Measurements from ENCODE around the gene RNF152. TPM values are rescaled to one million over a fixed set of nuclear protein-coding genes. Genes with fewer than 3 reads are reported as not detected.
"Not testable (repeated sequence)": the region's sequence is repeated elsewhere in the genome, so short reads cannot be mapped to it uniquely, and the experiment has no call there.

The RNF152 gene
- total RNA-seq, 1 experiment from 2014 or later = 2.3 TPM

GRCh38 chr18:61791031-61791430 is 101.8 kb downstream of the RNF152 start:
- Histone ChIP-seq H2BK12ac (ENCODE audit: insufficient read length, low read depth, low read length) (no peak overlapping the region), H3K23ac (ENCODE audit: insufficient read length, low read depth, low read length) (no peak overlapping the region), H3K18ac (ENCODE audit: insufficient read length, low read depth, low read length) (no peak overlapping the region), H3T11ph (ENCODE audit: low read length) (no peak overlapping the region), H3K9ac (ENCODE audit: extremely low read depth, insufficient read length, low read length) (no peak overlapping the region), H3K4me2 (ENCODE audit: insufficient read depth, insufficient read length, low read length) (no peak overlapping the region), H3K9me3 (ENCODE audit: control insufficient read depth, low read depth, low read length) (no peaks in the 10 kb centered on the region), H3K79me2 (ENCODE audit: insufficient read depth, low read length) (no peaks in the 10 kb centered on the region), H2BK5ac (ENCODE audit: insufficient read length, low read length) (no peak overlapping the region), H3K27me3 (ENCODE audit: insufficient read depth, low read length) (no peaks in the 10 kb centered on the region), H2AFZ (ENCODE audit: low read length) (no peak overlapping the region), H2BK120ac (ENCODE audit: low read depth, low read length, poor library complexity, severe bottlenecking) (no peak overlapping the region), H2BK20ac (ENCODE audit: low read depth, low read length, poor library complexity, severe bottlenecking) (no peak overlapping the region), H2BK15ac (ENCODE audit: low read depth, low read length) (no peak overlapping the region), H3K79me1 (ENCODE audit: insufficient read depth, low read depth, low read length, poor library complexity, severe bottlenecking) (no peaks in the 10 kb centered on the region), H4K20me1 (ENCODE audit: control insufficient read depth, insufficient read depth, insufficient read length) (no peaks in the 10 kb centered on the region), H2AK5ac (ENCODE audit: insufficient read length, low read length) (no peak overlapping the region), H3K14ac (ENCODE audit: insufficient read depth, low read length) (no peak overlapping the region), H4K5ac (ENCODE audit: insufficient read length, low read depth, low read length) (no peak overlapping the region), H3K4ac (ENCODE audit: low read depth, low read length) (no peak overlapping the region), H3K27ac (ENCODE audit: insufficient read length, low read depth, low read length) (no peak overlapping the region), H3K4me1 (ENCODE audit: insufficient read depth, low read length) (no peaks in the 10 kb centered on the region), H3K23me2 (ENCODE audit: insufficient read length, low read depth, low read length, poor library complexity, severe bottlenecking) (no peaks in the 10 kb centered on the region), H4K91ac (ENCODE audit: insufficient read length, low read depth, low read length) (no peak overlapping the region), H4K8ac (replicated peaks; ENCODE audit: insufficient read length, low read depth, low read length) (no peak overlapping the region), H3K56ac (ENCODE audit: insufficient read length, low read depth, low read length) (no peak overlapping the region)
- WGBS (ENCODE audit: extremely low coverage, insufficient read length, low lambda C conversion rate) = no CpG with 5 or more reads among the region's 3 CpGs
- Mint-ChIP-seq H3K36me3 (ENCODE audit: insufficient read depth in 1 of 3, low read depth in 3 of 3) (peaks cover 0 to 7% (median 2%) of the 10 kb centered on the region in 3 experiments; a peak in 3 of 7 replicates), H3K4me1 (peaks cover 15 to 21% of the 10 kb centered on the region in 2 experiments), H3K27me3 (ENCODE audit: low read depth) (no peaks in the 10 kb centered on the region), H3K27ac (no peak overlapping the region), H3K9me3 (peaks cover 3 to 18% of the 10 kb centered on the region in 2 experiments; a peak in 4 of 5 replicates), H3K4me3 (no peak overlapping the region)
- no peak for DNase-seq
- TF ChIP-seq CTCF (conservative IDR thresholded peaks at IDR 0.05) = no peak

- peaks cover 3 to 18% of the 10 kb centered on the region in 2 experiments; a peak in 4 of 5 replicates for H3K9me3 Mint-ChIP-seq
- H3K79me1 ChIP-seq (ENCODE audit: insufficient read depth, low read depth, low read length, poor library complexity, severe bottlenecking); H3K27ac Mint-ChIP-seq; H4K8ac ChIP-seq (replicated peaks; ENCODE audit: insufficient read length, low read depth, low read length); H2BK12ac ChIP-seq (ENCODE audit: insufficient read length, low read depth, low read length); H3K9ac ChIP-seq (ENCODE audit: extremely low read depth, insufficient read length, low read length); H2AFZ ChIP-seq (ENCODE audit: low read length); H3K27me3 Mint-ChIP-seq (ENCODE audit: low read depth); H4K91ac ChIP-seq (ENCODE audit: insufficient read length, low read depth, low read length); H3K27me3 ChIP-seq (ENCODE audit: insufficient read depth, low read length); H2BK20ac ChIP-seq (ENCODE audit: low read depth, low read length, poor library complexity, severe bottlenecking); H2BK15ac ChIP-seq (ENCODE audit: low read depth, low read length); H2BK5ac ChIP-seq (ENCODE audit: insufficient read length, low read length); H3K14ac ChIP-seq (ENCODE audit: insufficient read depth, low read length); H3K36me3 Mint-ChIP-seq (ENCODE audit: insufficient read depth in 1 of 3, low read depth in 3 of 3); H4K20me1 ChIP-seq (ENCODE audit: control insufficient read depth, insufficient read depth, insufficient read length); H3K4ac ChIP-seq (ENCODE audit: low read depth, low read length); H3K4me3 Mint-ChIP-seq; H3K18ac ChIP-seq (ENCODE audit: insufficient read length, low read depth, low read length); H3K9me3 ChIP-seq (ENCODE audit: control insufficient read depth, low read depth, low read length); DNase-seq; H3K23me2 ChIP-seq (ENCODE audit: insufficient read length, low read depth, low read length, poor library complexity, severe bottlenecking); H3K79me2 ChIP-seq (ENCODE audit: insufficient read depth, low read length); H3K56ac ChIP-seq (ENCODE audit: insufficient read length, low read depth, low read length); H2AK5ac ChIP-seq (ENCODE audit: insufficient read length, low read length); H3K23ac ChIP-seq (ENCODE audit: insufficient read length, low read depth, low read length); H3K4me1 ChIP-seq (ENCODE audit: insufficient read depth, low read length); H3K27ac ChIP-seq (ENCODE audit: insufficient read length, low read depth, low read length); H4K5ac ChIP-seq (ENCODE audit: insufficient read length, low read depth, low read length); H3T11ph ChIP-seq (ENCODE audit: low read length); H2BK120ac ChIP-seq (ENCODE audit: low read depth, low read length, poor library complexity, severe bottlenecking); H3K4me2 ChIP-seq (ENCODE audit: insufficient read depth, insufficient read length, low read length): not testable (repeated sequence)
- WGBS (ENCODE audit: extremely low coverage, insufficient read length, low lambda C conversion rate) = no CpG with 5 or more reads among the region's 1 CpG
- peaks cover 10 to 16% of the 10 kb centered on the region in 2 experiments for H3K4me1 Mint-ChIP-seq
Measured at GRCh38 chr18:61787011-61787670, 105.7 kb downstream of the RNF152 start.
